ENCODE results near the gene CELA3B. TPM values are rescaled to one million over a fixed set of nuclear protein-coding genes. Genes with fewer than 3 reads are reported as not detected.
"Not testable (repeated sequence)": the region's sequence is repeated elsewhere in the genome, so short reads cannot be mapped to it uniquely, and the experiment has no call there.

CELA3B gene
- total RNA-seq, 1 donor from 2014 or later = not detected

DNA sequence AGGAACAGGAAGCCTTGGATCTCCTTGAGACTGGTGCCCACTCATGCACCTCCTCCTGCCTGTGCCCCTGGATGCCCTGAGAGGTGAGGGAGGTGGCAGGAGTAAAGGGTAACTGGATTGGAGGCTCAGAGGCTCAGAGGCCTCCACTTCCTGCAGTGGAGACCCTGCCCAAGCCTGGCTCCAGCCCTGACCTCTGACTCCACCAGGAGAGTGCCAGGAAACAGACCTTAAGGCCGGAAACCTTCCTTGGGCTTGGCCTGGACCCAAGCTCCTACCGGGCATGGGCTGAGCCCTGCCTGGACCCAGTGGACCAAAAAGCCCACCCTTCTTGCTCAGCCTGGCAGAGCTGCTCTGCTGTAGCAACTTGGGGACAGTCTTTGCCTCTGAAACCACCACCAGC is 15.0 kb upstream of the CELA3B start:
- TF ChIP-seq, protein P1, sequence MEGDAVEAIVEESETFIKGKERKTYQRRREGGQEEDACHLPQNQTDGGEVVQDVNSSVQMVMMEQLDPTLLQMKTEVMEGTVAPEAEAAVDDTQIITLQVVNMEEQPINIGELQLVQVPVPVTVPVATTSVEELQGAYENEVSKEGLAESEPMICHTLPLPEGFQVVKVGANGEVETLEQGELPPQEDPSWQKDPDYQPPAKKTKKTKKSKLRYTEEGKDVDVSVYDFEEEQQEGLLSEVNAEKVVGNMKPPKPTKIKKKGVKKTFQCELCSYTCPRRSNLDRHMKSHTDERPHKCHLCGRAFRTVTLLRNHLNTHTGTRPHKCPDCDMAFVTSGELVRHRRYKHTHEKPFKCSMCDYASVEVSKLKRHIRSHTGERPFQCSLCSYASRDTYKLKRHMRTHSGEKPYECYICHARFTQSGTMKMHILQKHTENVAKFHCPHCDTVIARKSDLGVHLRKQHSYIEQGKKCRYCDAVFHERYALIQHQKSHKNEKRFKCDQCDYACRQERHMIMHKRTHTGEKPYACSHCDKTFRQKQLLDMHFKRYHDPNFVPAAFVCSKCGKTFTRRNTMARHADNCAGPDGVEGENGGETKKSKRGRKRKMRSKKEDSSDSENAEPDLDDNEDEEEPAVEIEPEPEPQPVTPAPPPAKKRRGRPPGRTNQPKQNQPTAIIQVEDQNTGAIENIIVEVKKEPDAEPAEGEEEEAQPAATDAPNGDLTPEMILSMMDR (IDR thresholded peaks at IDR 0.05; ENCODE audit: insufficient read depth, low read length, poor library complexity, severe bottlenecking) = no peak
- Histone ChIP-seq H3K27me3 (ENCODE audit: control insufficient read depth, insufficient read depth, low read length) (no peaks in the 10 kb centered on the region), H3K4me3 (ENCODE audit: low read depth, low read length) (no peak overlapping the region), H3K36me3 (ENCODE audit: control insufficient read depth, insufficient read depth, low read length) (no peaks in the 10 kb centered on the region)
- no peak for DNase-seq (ENCODE audit: low read depth)

DNA sequence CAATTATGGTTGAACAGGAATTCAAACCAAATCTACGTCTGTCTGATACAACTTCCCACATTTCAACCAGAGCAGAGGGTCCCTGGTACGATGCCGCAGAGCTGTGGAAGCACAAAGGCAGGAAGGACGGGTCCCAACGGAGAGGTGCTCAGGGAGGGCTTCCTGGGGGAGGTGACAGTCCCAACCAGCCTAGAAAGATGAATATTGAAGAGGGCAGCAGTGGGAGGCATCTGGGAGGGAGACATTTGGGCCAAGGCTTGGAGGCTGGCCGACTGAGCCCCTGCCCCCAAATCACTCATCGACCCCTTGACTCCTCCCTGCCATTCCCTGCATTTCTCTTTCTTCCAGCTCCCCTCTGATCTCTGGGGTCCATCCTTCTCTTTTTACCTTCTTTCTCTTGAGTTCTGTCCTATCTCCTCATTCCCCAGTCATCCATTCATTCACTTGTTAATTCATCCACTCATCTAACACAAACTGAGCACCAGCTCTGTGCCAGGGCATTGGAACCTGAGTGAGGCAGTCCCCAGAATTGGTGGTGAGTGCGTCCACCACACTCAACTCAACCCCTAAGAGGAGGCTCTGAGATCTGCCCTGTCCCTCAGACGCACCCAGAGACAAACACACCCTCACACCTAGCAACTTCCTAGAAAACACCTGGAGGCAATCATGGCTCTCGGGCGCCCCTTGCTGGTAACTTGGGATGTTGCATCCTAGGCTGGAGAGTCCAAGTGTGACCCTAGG is 13.2 kb upstream of the CELA3B start:
- no peak overlapping the region for H3K4me3 ChIP-seq (ENCODE audit: low read depth, low read length)
- no peaks in the 10 kb centered on the region for H3K36me3 ChIP-seq (ENCODE audit: control insufficient read depth, insufficient read depth, low read length)
- TF ChIP-seq, protein P1 (IDR thresholded peaks at IDR 0.05; ENCODE audit: insufficient read depth, low read length, poor library complexity, severe bottlenecking) = peak; percentile 89
- H3K27me3 ChIP-seq (ENCODE audit: control insufficient read depth, insufficient read depth, low read length) = no peaks in the 10 kb centered on the region
- no peak for DNase-seq (ENCODE audit: low read depth)

DNA sequence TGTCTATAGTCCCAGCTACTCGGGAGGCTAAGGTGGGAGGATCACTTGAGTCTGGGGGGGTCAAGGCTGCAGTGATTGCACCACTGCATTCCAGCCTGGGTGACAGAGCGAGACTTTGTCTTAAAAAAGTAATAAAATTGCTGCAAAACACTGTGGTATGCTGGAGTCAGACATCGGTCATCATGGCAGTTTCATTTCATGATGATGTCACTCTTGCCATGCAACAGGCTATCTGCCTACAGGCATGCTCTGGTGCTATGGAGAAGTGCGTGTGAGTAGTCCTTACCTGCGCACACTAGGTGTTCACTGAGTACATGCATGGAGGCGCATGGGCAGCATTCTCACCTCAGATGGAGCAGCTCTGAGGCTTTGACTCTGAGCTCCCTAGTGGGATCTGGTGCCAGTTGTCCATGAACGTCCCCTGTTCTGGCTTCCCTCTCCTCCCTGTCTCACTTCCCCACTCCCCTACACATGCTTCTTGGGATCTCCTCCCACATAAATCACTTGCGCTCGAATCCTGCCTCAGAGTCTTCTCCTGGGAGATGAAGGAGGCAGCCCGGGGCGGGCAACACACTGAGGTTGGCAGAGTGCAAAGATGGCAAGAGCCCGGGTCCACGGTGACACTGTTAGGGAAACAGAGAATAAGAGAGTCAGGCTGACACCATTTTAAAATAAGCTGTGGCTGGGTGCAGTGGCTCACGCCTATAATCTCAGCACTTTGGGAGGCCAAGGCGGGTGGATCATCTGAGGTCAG is 10.4 kb upstream of the CELA3B start:
- no peaks in the 10 kb centered on the region for H3K27me3 ChIP-seq (ENCODE audit: control insufficient read depth, insufficient read depth, low read length)
- no peak overlapping the region for H3K4me3 ChIP-seq (ENCODE audit: low read depth, low read length)
- TF ChIP-seq, protein P1 (IDR thresholded peaks at IDR 0.05; ENCODE audit: insufficient read depth, low read length, poor library complexity, severe bottlenecking) = no peak
- DNase-seq (ENCODE audit: low read depth) = peak; percentile 69
- H3K36me3 ChIP-seq (ENCODE audit: control insufficient read depth, insufficient read depth, low read length) = no peaks in the 10 kb centered on the region

DNA sequence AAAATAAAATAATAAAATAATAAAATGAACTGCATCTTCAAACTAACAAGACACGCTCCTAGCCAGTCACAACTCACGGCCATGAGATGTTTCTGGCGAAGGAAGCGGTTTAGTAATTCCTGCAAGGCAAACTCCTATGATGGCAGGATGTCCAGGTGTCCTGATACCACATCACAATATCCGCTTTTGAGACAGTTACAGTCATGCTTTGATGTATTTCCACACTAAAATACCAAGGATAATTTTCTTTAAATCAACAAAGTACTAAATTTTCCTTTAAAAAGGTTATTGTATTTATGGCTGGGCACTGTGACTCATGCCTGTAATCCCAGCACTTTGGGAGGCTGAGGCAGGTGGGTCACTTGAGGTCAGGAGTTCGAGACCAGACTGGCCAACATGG is 9.6 kb upstream of the CELA3B start:
- H3K36me3 ChIP-seq (ENCODE audit: control insufficient read depth, insufficient read depth, low read length); DNase-seq (ENCODE audit: low read depth); H3K4me3 ChIP-seq (ENCODE audit: low read depth, low read length); H3K27me3 ChIP-seq (ENCODE audit: control insufficient read depth, insufficient read depth, low read length): not testable (repeated sequence)

DNA sequence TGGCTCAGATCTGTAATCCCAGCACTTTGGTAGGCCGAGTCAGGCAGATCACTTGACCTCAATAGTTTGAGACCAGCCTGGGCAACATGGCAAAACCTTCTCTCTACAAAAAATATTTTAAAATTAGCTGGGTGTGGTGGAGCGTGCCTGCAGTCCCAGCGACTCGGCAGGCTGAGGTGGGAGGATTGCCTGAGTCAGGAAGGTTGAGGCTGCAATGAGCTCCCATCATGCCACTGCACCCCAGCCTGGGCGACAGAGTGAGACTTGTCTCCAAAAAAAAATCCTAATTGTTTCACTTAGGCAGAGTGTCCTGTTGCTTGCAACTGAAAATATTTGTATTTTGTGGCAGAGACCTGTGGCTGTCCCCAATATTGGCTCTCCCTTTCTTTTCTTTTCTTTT is 7.8 kb upstream of the CELA3B start:
- H3K4me3 ChIP-seq (ENCODE audit: low read depth, low read length); DNase-seq (ENCODE audit: low read depth); H3K36me3 ChIP-seq (ENCODE audit: control insufficient read depth, insufficient read depth, low read length); H3K27me3 ChIP-seq (ENCODE audit: control insufficient read depth, insufficient read depth, low read length): not testable (repeated sequence)

DNA sequence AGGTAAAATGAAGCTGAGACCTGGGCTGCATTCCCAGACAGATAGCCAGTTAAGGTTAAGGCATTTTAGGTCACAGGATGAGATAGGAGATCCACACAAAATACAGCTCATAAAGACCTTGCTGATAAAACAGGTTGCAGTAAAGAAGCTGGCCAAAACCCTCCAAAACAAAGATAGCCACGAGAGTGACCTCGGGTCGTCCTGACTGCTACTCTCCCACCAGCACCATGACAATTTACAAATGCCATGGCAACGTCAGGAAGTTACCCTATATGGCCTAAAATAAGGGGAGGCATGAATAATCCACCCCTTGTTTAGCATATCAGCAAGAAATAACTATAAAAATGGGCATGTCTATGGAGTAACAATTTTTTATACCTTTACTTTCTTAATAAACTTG is 6.3 kb upstream of the CELA3B start:
- DNase-seq (ENCODE audit: low read depth); H3K36me3 ChIP-seq (ENCODE audit: control insufficient read depth, insufficient read depth, low read length); H3K27me3 ChIP-seq (ENCODE audit: control insufficient read depth, insufficient read depth, low read length); H3K4me3 ChIP-seq (ENCODE audit: low read depth, low read length): not testable (repeated sequence)

DNA sequence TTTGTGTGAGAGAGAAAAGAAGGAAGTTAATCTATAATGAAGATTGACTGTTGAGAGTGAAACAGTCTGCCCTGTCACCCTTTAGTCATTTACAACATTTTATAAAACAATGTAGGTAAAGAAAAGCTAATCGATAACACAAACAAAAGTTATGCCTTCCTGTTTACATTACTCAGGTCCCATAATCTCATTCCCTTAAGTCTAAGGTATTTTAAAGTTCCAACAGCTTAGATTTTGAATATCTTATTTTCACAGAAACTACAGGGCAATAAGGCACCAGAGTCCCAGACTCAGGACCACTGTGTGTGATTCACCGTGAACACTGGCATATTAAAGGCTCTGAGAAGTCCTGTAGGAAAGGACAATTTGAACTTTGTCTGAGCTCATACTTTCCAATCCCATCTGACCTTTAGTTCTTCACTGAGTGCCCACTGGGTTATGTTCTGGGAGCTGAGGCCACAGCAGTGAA is 3.8 kb upstream of the CELA3B start:
- not testable (repeated sequence) for DNase-seq (ENCODE audit: low read depth); H3K27me3 ChIP-seq (ENCODE audit: control insufficient read depth, insufficient read depth, low read length); H3K4me3 ChIP-seq (ENCODE audit: low read depth, low read length); H3K36me3 ChIP-seq (ENCODE audit: control insufficient read depth, insufficient read depth, low read length)

DNA sequence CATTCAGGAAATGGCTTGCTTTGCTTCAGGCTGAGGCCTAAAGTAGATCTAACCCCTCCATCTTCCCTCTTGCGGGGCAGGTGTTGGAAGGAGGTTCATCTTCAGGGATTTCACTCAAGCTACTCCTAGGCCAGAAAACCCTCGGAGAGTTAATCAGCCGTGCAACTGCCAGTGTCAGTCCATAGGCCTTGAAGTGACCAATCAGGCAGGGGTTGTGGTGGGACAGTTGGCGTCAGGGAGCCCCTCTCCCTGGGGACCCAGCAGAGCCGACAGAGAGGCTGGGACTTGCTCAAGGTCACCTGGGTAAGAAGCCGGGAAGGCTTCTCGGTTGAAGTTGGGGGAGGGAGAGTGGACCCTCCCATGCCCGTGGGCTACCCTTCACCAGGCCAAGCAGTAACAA is 2.9 kb upstream of the CELA3B start:
- DNase-seq (ENCODE audit: low read depth); H3K4me3 ChIP-seq (ENCODE audit: low read depth, low read length); H3K27me3 ChIP-seq (ENCODE audit: control insufficient read depth, insufficient read depth, low read length); H3K36me3 ChIP-seq (ENCODE audit: control insufficient read depth, insufficient read depth, low read length): not testable (repeated sequence)

DNA sequence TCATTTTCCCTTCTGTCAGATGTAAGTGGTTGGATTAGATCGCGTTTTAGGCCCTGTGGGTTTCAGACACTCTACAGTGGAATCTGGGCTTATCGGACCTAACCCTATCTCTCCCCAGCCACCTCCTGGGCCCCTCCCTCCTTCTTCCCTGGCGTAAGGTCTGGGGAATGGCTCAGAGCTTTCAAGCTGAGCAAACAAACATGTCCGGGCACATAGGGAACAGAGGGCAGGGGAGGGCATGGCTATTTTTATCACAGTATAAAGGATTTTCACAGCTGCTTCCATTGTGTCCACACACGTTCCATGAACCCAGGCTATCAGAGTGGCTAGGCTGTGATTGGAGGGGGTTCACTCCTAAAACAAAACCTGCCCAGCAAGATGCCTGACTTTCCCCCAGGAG is 2.1 kb upstream of the CELA3B start:
- H3K4me3 ChIP-seq (ENCODE audit: low read depth, low read length); H3K36me3 ChIP-seq (ENCODE audit: control insufficient read depth, insufficient read depth, low read length); DNase-seq (ENCODE audit: low read depth); H3K27me3 ChIP-seq (ENCODE audit: control insufficient read depth, insufficient read depth, low read length): not testable (repeated sequence)

DNA sequence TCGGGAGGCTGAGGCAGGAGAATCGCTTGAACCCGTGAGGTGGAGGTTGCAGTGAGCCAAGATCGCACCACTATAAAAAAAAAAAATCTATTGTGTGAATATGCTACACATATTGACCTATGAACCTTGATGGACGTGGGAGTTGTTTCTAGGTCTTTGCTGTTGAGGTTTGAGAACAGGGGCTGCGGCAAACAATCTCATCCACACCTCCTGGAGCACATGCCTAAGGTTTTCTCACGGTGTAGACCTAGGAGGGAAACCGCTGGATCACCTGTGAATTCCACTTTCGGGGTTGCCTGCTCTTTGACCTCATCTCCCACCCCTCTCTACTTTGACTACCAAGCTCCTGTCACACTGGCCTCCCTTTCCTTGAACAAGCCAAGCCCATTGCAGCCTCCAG is 1.5 kb upstream of the CELA3B start:
- not testable (repeated sequence) for H3K4me3 ChIP-seq (ENCODE audit: low read depth, low read length); H3K36me3 ChIP-seq (ENCODE audit: control insufficient read depth, insufficient read depth, low read length); DNase-seq (ENCODE audit: low read depth); H3K27me3 ChIP-seq (ENCODE audit: control insufficient read depth, insufficient read depth, low read length)

DNA sequence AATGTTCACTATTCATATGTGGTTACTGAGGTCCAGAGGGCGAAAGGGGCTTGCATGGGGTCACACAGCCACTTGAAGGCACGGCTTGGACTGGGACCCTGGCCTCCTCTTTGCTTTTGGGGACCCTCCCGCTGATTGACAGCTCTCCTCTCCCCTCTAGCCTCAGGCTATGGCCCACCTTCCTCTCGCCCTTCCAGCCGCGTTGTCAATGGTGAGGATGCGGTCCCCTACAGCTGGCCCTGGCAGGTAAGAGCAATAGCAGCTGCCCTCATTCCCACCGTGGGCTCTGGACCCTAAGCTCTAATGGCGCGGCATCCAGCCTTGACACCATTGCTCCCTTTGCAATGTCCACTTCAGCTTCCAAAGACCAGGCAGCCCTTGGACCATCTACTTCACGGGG is 1.4 kb downstream of the CELA3B start:
- DNase-seq (ENCODE audit: low read depth); H3K27me3 ChIP-seq (ENCODE audit: control insufficient read depth, insufficient read depth, low read length); H3K4me3 ChIP-seq (ENCODE audit: low read depth, low read length); H3K36me3 ChIP-seq (ENCODE audit: control insufficient read depth, insufficient read depth, low read length): not testable (repeated sequence)

All from kidney epithelial cell (primary cell).